ENCODE data around the gene COL6A2. TPM values are rescaled to one million over a fixed set of nuclear protein-coding genes. Genes with fewer than 3 reads are reported as not detected.

Gene COL6A2
- total and polyA plus RNA-seq, 8 donors = 15.2 to 135 (median 65.5) TPM

DNA sequence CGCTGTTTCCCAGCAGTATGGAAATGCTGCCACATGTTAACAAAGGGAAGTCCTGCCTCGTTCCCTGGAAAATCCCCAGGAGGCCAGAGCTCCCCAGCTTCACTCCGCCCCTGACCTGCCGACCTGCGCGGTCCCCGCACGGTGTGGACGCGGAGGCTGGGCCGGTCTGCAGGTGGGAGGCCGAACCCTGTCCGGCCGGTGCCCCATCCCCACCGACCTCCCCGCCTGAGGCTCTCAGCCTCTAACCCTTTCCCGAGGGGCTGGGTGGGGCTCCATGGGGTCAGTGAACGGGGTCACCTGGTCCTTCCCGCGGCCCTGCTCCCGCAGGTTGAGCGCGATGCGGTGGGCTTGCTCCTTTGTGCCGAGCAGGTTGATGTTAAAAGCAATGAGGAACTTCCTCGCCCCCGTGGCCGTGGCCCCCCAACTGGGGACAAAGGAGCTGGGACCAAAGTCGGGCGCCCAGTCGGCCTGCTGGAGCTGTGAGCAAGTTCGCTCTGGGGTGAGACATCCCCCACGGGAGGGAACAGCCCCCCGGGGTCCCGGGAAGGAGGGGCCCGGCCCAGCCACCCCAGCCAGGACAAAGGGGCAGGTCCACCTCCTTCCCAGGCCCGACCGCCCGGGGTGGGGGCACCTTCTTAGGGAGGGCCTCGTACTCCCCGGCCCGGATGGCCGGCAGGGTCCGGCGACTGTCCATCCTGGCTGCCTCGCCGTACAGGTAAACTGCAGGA lies 53.5 kb downstream of the COL6A2 start:
- Histone ChIP-seq H3K36me3 (no peaks in the 10 kb centered on the region), H3K4me3 (no peak overlapping the region), H3K27me3 (no peaks in the 10 kb centered on the region), H3K4me1 (peaks cover 0 to 4% (median 0%) of the 10 kb centered on the region in 3 donors), H3K9me3 (no peaks in the 10 kb centered on the region), H3K27ac (no peak overlapping the region)
- FAIRE-seq (no peak), DNase-seq (peak in 5 of 6 donors; percentile 2 to 74 (median 30)), ATAC-seq (no peak)
- 72 to 78% methylated on average over 44 to 47 of the region's 47 CpGs for WGBS, 2 donors
- intact Hi-C loops (cut with DNase I) = no loop called here
- TF ChIP-seq, protein P1, sequence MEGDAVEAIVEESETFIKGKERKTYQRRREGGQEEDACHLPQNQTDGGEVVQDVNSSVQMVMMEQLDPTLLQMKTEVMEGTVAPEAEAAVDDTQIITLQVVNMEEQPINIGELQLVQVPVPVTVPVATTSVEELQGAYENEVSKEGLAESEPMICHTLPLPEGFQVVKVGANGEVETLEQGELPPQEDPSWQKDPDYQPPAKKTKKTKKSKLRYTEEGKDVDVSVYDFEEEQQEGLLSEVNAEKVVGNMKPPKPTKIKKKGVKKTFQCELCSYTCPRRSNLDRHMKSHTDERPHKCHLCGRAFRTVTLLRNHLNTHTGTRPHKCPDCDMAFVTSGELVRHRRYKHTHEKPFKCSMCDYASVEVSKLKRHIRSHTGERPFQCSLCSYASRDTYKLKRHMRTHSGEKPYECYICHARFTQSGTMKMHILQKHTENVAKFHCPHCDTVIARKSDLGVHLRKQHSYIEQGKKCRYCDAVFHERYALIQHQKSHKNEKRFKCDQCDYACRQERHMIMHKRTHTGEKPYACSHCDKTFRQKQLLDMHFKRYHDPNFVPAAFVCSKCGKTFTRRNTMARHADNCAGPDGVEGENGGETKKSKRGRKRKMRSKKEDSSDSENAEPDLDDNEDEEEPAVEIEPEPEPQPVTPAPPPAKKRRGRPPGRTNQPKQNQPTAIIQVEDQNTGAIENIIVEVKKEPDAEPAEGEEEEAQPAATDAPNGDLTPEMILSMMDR (IDR thresholded peaks at IDR 0.05) = no peak

DNA sequence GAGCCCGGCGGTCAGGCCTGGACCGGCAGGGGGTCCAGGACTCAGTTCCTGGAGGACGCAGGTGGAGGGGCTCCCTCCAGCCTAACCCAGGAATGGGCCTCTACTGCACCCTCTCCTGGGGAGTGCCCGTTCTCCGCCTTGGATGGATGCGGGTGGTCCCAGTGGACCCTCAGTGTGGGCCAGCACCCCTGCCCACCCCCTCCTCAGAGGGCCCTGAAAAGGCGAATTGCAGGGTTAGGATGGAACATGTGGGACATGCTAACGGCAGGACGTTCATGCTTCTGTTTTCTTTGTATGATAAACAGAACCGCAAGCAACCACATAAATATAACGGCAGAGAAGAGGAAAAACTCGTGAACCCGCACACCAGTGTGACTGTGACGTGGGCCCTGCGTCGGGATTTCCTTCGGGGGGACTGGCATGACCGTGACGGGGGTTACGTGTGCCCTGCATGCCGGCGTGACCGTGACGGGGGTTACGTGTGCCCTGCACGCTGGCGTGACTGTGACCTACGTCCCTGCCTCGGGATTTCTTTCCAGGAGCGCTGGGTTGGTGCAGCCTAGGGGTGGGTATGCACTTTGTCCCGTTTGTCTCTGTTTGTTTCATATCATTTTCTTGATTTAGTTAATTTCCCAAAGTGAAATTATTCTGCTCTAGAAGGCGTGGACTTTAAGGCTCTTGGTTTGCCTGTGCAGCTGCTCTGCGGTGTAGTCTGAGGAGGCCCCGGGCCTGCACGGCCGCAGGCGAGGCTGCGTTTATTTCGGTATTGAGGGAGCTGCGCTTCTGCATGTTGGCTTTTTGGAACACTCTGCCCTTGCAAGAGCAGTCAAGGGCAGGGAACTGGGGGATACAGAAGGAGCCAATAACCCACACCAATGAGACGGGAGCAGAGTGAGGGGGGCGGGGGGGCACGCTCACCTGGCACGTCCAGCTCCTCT lies 54.3 kb downstream of the COL6A2 start:
- peaks cover 0 to 4% (median 0%) of the 10 kb centered on the region in 3 donors for H3K4me1 ChIP-seq
- no peaks in the 10 kb centered on the region for H3K27me3 ChIP-seq
- intact Hi-C loops (cut with DNase I) = no loop called here
- no peaks in the 10 kb centered on the region for H3K9me3 ChIP-seq
- 80 to 84% methylated on average over 45 of the region's 45 CpGs for WGBS, 2 donors
- peak overlapping the region in 1 of 4 donors; percentile 27 for H3K4me3 ChIP-seq
- ATAC-seq = no peak
- FAIRE-seq = no peak
- TF ChIP-seq, protein P1 (IDR thresholded peaks at IDR 0.05) = no peak
- peak in 5 of 6 donors; percentile 12 to 41 (median 14) for DNase-seq
- no peaks in the 10 kb centered on the region for H3K36me3 ChIP-seq
- H3K27ac ChIP-seq = no peak overlapping the region

DNA sequence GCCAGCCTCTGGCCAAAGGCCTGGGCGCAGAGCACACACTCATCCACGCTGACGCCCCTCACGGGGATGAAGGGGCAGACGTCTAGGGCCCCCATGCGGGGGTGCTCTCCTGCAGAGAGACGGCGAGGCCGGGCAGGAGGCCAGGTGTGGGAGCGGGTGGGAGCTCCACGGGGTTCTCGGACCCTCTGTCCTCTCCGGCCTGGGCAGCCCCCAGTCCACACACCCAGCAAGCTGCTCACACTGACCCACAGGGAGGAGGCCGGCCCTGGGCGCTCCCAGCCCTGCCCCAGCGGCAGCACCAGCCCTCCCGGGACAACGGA lies 55.0 kb downstream of the COL6A2 start:
- 10 to 18% methylated on average over 17 to 18 of the region's 18 CpGs for WGBS, 2 donors
- Histone ChIP-seq H3K27me3 (no peaks in the 10 kb centered on the region), H3K9me3 (no peaks in the 10 kb centered on the region), H3K4me1 (peaks cover 0 to 4% (median 0%) of the 10 kb centered on the region in 3 donors), H3K36me3 (no peaks in the 10 kb centered on the region), H3K4me3 (peak overlapping the region in 2 of 4 donors; percentile 27 to 35), H3K27ac (no peak overlapping the region)
- FAIRE-seq (no peak), DNase-seq (peak in 4 of 6 donors; percentile 3 to 79 (median 34)), ATAC-seq (peak; percentile 33 to 60 (median 44))
- intact Hi-C loops (cut with DNase I) = no loop called here
- TF ChIP-seq, protein P1 (IDR thresholded peaks at IDR 0.05) = no peak

DNA sequence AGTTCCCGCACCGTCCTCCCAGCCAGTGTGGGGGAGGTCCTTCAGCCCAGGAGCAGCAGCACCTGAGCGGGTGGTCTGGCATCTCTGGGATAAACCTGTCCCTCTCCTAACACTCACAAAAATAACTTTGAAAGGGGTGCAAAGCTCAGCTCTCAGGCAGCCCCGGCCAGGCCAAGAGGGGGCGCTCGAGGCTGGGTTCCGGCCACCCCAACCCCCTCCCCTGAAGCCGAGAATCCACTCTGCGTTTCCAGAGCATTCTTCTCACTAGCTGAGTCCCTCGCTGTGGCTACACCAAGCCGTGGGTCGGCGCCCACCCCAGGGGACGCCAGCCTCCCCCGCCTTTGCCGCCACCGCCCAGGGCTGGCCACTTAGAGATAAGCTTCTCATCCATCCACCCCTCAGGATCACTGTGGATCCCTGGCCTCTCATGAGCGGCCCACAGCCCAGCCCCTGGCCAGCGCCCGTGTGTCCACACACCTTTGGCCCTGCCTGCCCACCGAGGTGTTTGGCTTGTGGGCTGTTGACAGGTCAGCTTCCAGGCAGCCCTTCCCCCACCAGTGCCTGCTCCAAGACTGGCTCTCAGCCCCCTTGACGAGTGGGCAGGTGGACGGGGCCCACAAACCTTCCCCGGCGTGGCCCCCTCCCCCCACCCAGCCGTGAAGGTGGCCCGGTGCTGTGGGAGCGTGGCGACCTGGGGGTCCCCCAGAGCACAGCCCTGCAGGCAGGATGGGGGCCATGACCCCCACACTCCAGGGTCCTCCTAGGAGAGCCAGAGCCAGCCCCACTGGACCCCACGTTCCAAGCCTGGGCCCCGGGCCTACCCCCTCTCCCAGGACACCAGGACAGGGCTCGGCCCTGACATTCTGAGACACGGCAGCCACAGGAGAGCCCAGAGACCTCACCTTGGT lies 55.6 kb downstream of the COL6A2 start:
- FAIRE-seq = no peak
- intact Hi-C loops (cut with DNase I) = no loop called here
- peak overlapping the region in 2 of 4 donors; percentile 27 to 35 for H3K4me3 ChIP-seq

More for the DNA sequence above, 55.6 kb downstream of the COL6A2 start:
- TF ChIP-seq, protein P1 (IDR thresholded peaks at IDR 0.05) = peak in 3 of 4 donors; percentile 50 to 63 (median 56)
- no peaks in the 10 kb centered on the region for H3K36me3 ChIP-seq
- H3K9me3 ChIP-seq = no peaks in the 10 kb centered on the region
- DNase-seq = peak; percentile 17 to 89 (median 66)
- peak; percentile 81 to 95 (median 88) for ATAC-seq
- 25 to 27% methylated on average over 31 to 33 of the region's 33 CpGs for whole genome bisulfite sequencing, 2 donors
- H3K4me1 ChIP-seq = peaks cover 0 to 4% (median 0%) of the 10 kb centered on the region in 3 donors
- peak overlapping the region in 1 of 4 donors; percentile 2 for H3K27ac ChIP-seq
- H3K27me3 ChIP-seq = no peaks in the 10 kb centered on the region
